ENCODE results near the gene BATF.

DNA sequence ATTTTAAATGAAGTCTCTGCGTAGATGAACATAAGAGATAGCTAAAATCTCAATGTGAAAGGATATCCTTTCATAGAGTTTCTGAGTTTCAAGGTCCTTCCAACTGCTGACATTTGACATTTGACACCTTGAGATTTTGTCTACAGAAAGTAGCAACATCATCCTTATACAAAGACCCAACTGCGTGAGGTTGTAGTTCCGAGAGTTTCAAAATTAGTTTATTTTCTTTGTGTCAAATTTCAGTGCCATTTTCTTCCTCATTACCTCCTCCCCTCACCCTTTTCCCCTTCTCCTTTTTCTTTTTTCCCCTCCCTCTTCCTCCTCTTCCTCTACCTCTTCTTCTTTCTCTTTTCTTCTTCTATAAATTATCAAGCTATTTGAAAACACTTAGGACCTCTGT lies 26.9 kb upstream of the BATF start:
- TF ChIP-seq POLR2A (IDR thresholded peaks at IDR 0.05; ENCODE audit: low read length) (no peak), GATA1 (IDR thresholded peaks at IDR 0.05; ENCODE audit: low read depth, low read length) (no peak)

Data from erythroblast (primary cell).